ENCODE data around the gene B3GNT2.
A peak's percentile ranks its signal among the peaks of the same experiment; 100 is the strongest.
"Not testable (repeated sequence)": the region's sequence is repeated elsewhere in the genome, so short reads cannot be mapped to it uniquely, and the experiment has no call there.

B3GNT2 gene

GRCh38 chr2:62265106-62265505 lies 69.2 kb downstream of the B3GNT2 start:
- Histone ChIP-seq H2AK5ac (ENCODE audit: low read length) (no peak overlapping the region), H4K8ac (ENCODE audit: low read depth, low read length) (no peak overlapping the region), H3K36me3 (ENCODE audit: control insufficient read depth, insufficient read depth, low read length) (no peaks in the 10 kb centered on the region), H3K4me2 (ENCODE audit: low read length) (no peak overlapping the region), H3K4me3 (ENCODE audit: low read length) (no peak overlapping the region), H3K27ac (ENCODE audit: low read depth, low read length) (no peak overlapping the region), H2BK15ac (replicated peaks; ENCODE audit: low read depth) (no peak overlapping the region), H3K4me1 (ENCODE audit: control insufficient read depth, low read depth, low read length) (no peaks in the 10 kb centered on the region), H3K23ac (ENCODE audit: low read length) (no peak overlapping the region), H3K79me2 (ENCODE audit: control insufficient read depth, insufficient read depth, low read length) (no peaks in the 10 kb centered on the region), H3K4ac (ENCODE audit: low read depth, low read length) (no peak overlapping the region), H3K56ac (ENCODE audit: low read length) (no peak overlapping the region), H2BK120ac (ENCODE audit: low read depth, low read length) (no peak overlapping the region), H3K79me1 (ENCODE audit: low read length) (no peaks in the 10 kb centered on the region), H3K9ac (ENCODE audit: low read length) (no peak overlapping the region), H3K27me3 (ENCODE audit: insufficient read depth, low read length, poor library complexity) (no peaks in the 10 kb centered on the region), H4K5ac (ENCODE audit: low read length) (no peak overlapping the region), H3K18ac (ENCODE audit: low read length) (no peak overlapping the region), H2BK5ac (ENCODE audit: low read length) (no peak overlapping the region)
- no peak for DNase-seq
- WGBS (ENCODE audit: extremely low coverage, insufficient coverage, low lambda C conversion rate), result no CpG with 5 or more reads among the region's 4 CpGs

- WGBS (ENCODE audit: extremely low coverage, insufficient coverage, low lambda C conversion rate), result no CpG with 5 or more reads among the region's 7 CpGs
- no peak overlapping the region for H2BK15ac ChIP-seq (replicated peaks; ENCODE audit: low read depth)
Observed at GRCh38 chr2:62266433-62267038, 70.6 kb downstream of the B3GNT2 start.

GRCh38 chr2:62267696-62268095 lies 71.8 kb downstream of the B3GNT2 start:
- Histone ChIP-seq H3K4me3 (ENCODE audit: low read length) (no peak overlapping the region), H3K36me3 (ENCODE audit: control insufficient read depth, insufficient read depth, low read length) (no peaks in the 10 kb centered on the region), H4K5ac (ENCODE audit: low read length) (no peak overlapping the region), H3K9ac (ENCODE audit: low read length) (no peak overlapping the region), H3K4me1 (ENCODE audit: control insufficient read depth, low read depth, low read length) (no peaks in the 10 kb centered on the region), H3K27me3 (ENCODE audit: insufficient read depth, low read length, poor library complexity) (no peaks in the 10 kb centered on the region), H3K4ac (ENCODE audit: low read depth, low read length) (no peak overlapping the region), H3K23ac (ENCODE audit: low read length) (no peak overlapping the region), H3K27ac (ENCODE audit: low read depth, low read length) (no peak overlapping the region), H3K79me1 (ENCODE audit: low read length) (no peaks in the 10 kb centered on the region), H3K79me2 (ENCODE audit: control insufficient read depth, insufficient read depth, low read length) (no peaks in the 10 kb centered on the region), H3K4me2 (ENCODE audit: low read length) (no peak overlapping the region), H3K18ac (ENCODE audit: low read length) (no peak overlapping the region), H3K56ac (ENCODE audit: low read length) (no peak overlapping the region), H2BK120ac (ENCODE audit: low read depth, low read length) (no peak overlapping the region), H2BK15ac (replicated peaks; ENCODE audit: low read depth) (no peak overlapping the region), H4K8ac (ENCODE audit: low read depth, low read length) (no peak overlapping the region), H2AK5ac (ENCODE audit: low read length) (no peak overlapping the region), H2BK5ac (ENCODE audit: low read length) (no peak overlapping the region)
- no peak for DNase-seq
- no CpG with 5 or more reads among the region's 2 CpGs for WGBS (ENCODE audit: extremely low coverage, insufficient coverage, low lambda C conversion rate)

More at GRCh38 chr2:62266433-62267038, 70.6 kb downstream of the B3GNT2 start:
- Histone ChIP-seq H3K36me3 (ENCODE audit: control insufficient read depth, insufficient read depth, low read length) (no peaks in the 10 kb centered on the region), H2BK5ac (ENCODE audit: low read length) (no peak overlapping the region), H2AK5ac (ENCODE audit: low read length) (no peak overlapping the region), H3K4me1 (ENCODE audit: control insufficient read depth, low read depth, low read length) (no peaks in the 10 kb centered on the region), H3K18ac (ENCODE audit: low read length) (no peak overlapping the region), H3K27ac (ENCODE audit: low read depth, low read length) (no peak overlapping the region), H3K56ac (ENCODE audit: low read length) (no peak overlapping the region), H3K9ac (ENCODE audit: low read length) (no peak overlapping the region), H3K23ac (ENCODE audit: low read length) (no peak overlapping the region), H3K4me2 (ENCODE audit: low read length) (no peak overlapping the region), H4K5ac (ENCODE audit: low read length) (no peak overlapping the region), H3K79me1 (ENCODE audit: low read length) (no peaks in the 10 kb centered on the region), H3K4ac (ENCODE audit: low read depth, low read length) (no peak overlapping the region), H4K8ac (ENCODE audit: low read depth, low read length) (no peak overlapping the region), H3K4me3 (ENCODE audit: low read length) (no peak overlapping the region), H2BK120ac (ENCODE audit: low read depth, low read length) (no peak overlapping the region), H3K79me2 (ENCODE audit: control insufficient read depth, insufficient read depth, low read length) (no peaks in the 10 kb centered on the region), H3K27me3 (ENCODE audit: insufficient read depth, low read length, poor library complexity) (no peaks in the 10 kb centered on the region)
- DNase-seq, result peak; percentile 27

GRCh38 chr2:62268681-62269188 lies 72.8 kb downstream of the B3GNT2 start:
- not testable (repeated sequence) for H3K4me3 ChIP-seq (ENCODE audit: low read length); H3K23ac ChIP-seq (ENCODE audit: low read length); H3K4me2 ChIP-seq (ENCODE audit: low read length); H3K27ac ChIP-seq (ENCODE audit: low read depth, low read length); H3K79me1 ChIP-seq (ENCODE audit: low read length); H3K4me1 ChIP-seq (ENCODE audit: control insufficient read depth, low read depth, low read length); H3K9ac ChIP-seq (ENCODE audit: low read length); H4K5ac ChIP-seq (ENCODE audit: low read length); H4K8ac ChIP-seq (ENCODE audit: low read depth, low read length); H2BK120ac ChIP-seq (ENCODE audit: low read depth, low read length); H3K36me3 ChIP-seq (ENCODE audit: control insufficient read depth, insufficient read depth, low read length); DNase-seq; H3K4ac ChIP-seq (ENCODE audit: low read depth, low read length); H3K18ac ChIP-seq (ENCODE audit: low read length); H3K56ac ChIP-seq (ENCODE audit: low read length); H2BK15ac ChIP-seq (replicated peaks; ENCODE audit: low read depth); H2AK5ac ChIP-seq (ENCODE audit: low read length); H3K79me2 ChIP-seq (ENCODE audit: control insufficient read depth, insufficient read depth, low read length); H2BK5ac ChIP-seq (ENCODE audit: low read length); H3K27me3 ChIP-seq (ENCODE audit: insufficient read depth, low read length, poor library complexity)
- WGBS (ENCODE audit: extremely low coverage, insufficient coverage, low lambda C conversion rate), result no CpG with 5 or more reads among the region's 4 CpGs

- no peak overlapping the region for H3K4me2 ChIP-seq (ENCODE audit: low read length)
- H3K4me3 ChIP-seq (ENCODE audit: low read length), result no peak overlapping the region
- no peak overlapping the region for H3K23ac ChIP-seq (ENCODE audit: low read length)
- no peak overlapping the region for H4K5ac ChIP-seq (ENCODE audit: low read length)
- H3K18ac ChIP-seq (ENCODE audit: low read length), result no peak overlapping the region
- H3K9ac ChIP-seq (ENCODE audit: low read length), result no peak overlapping the region
- no peaks in the 10 kb centered on the region for H3K79me2 ChIP-seq (ENCODE audit: control insufficient read depth, insufficient read depth, low read length)
- no peak overlapping the region for H3K4ac ChIP-seq (ENCODE audit: low read depth, low read length)
- no peaks in the 10 kb centered on the region for H3K79me1 ChIP-seq (ENCODE audit: low read length)
- no peak overlapping the region for H2BK5ac ChIP-seq (ENCODE audit: low read length)
- no peak overlapping the region for H3K27ac ChIP-seq (ENCODE audit: low read depth, low read length)
- H3K56ac ChIP-seq (ENCODE audit: low read length), result no peak overlapping the region
- no peak overlapping the region for H2BK15ac ChIP-seq (replicated peaks; ENCODE audit: low read depth)
- DNase-seq, result no peak
- no peaks in the 10 kb centered on the region for H3K4me1 ChIP-seq (ENCODE audit: control insufficient read depth, low read depth, low read length)
- H2AK5ac ChIP-seq (ENCODE audit: low read length), result no peak overlapping the region
- no CpG with 5 or more reads among the region's 3 CpGs for WGBS (ENCODE audit: extremely low coverage, insufficient coverage, low lambda C conversion rate)
- H3K27me3 ChIP-seq (ENCODE audit: insufficient read depth, low read length, poor library complexity), result no peaks in the 10 kb centered on the region
- H2BK120ac ChIP-seq (ENCODE audit: low read depth, low read length), result no peak overlapping the region
- no peaks in the 10 kb centered on the region for H3K36me3 ChIP-seq (ENCODE audit: control insufficient read depth, insufficient read depth, low read length)
- H4K8ac ChIP-seq (ENCODE audit: low read depth, low read length), result no peak overlapping the region
Observed at GRCh38 chr2:62270728-62271127, 74.8 kb downstream of the B3GNT2 start.

Data from mesendoderm (in vitro differentiated cells).